Common myeloid progenitor, CD34-positive (primary cell): Measurements from ENCODE around the gene TBC1D1.

Experiments
- CTCF ChIA-PET: fragments of 350-600 bp; sonication (Branson Sonifier 250); formaldehyde crosslinking; loops from one replicate; lab custom pipeline; 2021; ENCODE audit warnings: antibody characterized with exemption; lab: Charles Lee
- POLR2A ChIA-PET: fragments of 350-600 bp; sonication (Branson Sonifier 250); formaldehyde crosslinking; loops from one replicate; lab custom pipeline; 2021; ENCODE audit warnings: antibody characterized with exemption; lab: Charles Lee
- DNase-seq, 3 donors: peaks; one replicate each; pipeline versions ENCODE4 v3.0.0 to v3.0.0-alpha.2; 2013
- H3K27ac ChIP-seq, 2 experiments: 1 replicate in 1 of 2; 2 replicates in 1 of 2; pipeline ENCODE4 v1.7.0; 2013; ENCODE audit warnings: inconsistent platforms in 2 of 2, low read length in 2 of 2, mild to moderate bottlenecking in 2 of 2, low read depth in 1 of 2, moderate library complexity in 1 of 2; ENCODE audit not compliant: severe bottlenecking in 2 of 2, insufficient read depth in 1 of 2, poor library complexity in 1 of 2
- H3K27me3 ChIP-seq, 5 experiments: replicated peaks in 2 of 5; 1 replicate in 3 of 5; 2 replicates in 2 of 5; pipeline versions ENCODE4 v1.6.1 to v1.7.0; 2013; ENCODE audit warnings: low read length in 4 of 5, mild to moderate bottlenecking in 2 of 5, moderate library complexity in 2 of 5, inconsistent platforms in 1 of 5; ENCODE audit not compliant: insufficient read depth in 5 of 5, control insufficient read depth in 4 of 5
- H3K36me3 ChIP-seq, 4 experiments: 1 replicate in 2 of 4; 2 replicates in 2 of 4; pipeline versions ENCODE4 v1.6.1 to v1.7.0; 2013; ENCODE audit warnings: low read length in 3 of 4, control low read depth in 1 of 4, mild to moderate bottlenecking in 1 of 4; ENCODE audit not compliant: control insufficient read depth in 4 of 4, insufficient read depth in 4 of 4
- H3K4me1 ChIP-seq, 4 experiments: 1 replicate in 3 of 4; 2 replicates in 1 of 4; pipeline versions ENCODE4 v1.6.1 to v1.7.1; 2013; ENCODE audit warnings: low read length in 3 of 4, mild to moderate bottlenecking in 3 of 4, control low read depth in 1 of 4, inconsistent platforms in 1 of 4, moderate library complexity in 1 of 4; ENCODE audit not compliant: control insufficient read depth in 4 of 4, insufficient read depth in 4 of 4; ENCODE audit errors: control extremely low read depth in 1 of 4
- H3K4me3 ChIP-seq, 7 experiments: 1 replicate in 4 of 7; 2 replicates in 3 of 7; pipeline versions ENCODE4 v1.5.1 to v1.7.0; 2013; ENCODE audit warnings: mild to moderate bottlenecking in 7 of 7, low read length in 6 of 7, moderate library complexity in 6 of 7, inconsistent platforms in 2 of 7, low read depth in 2 of 7, control low read depth in 1 of 7; ENCODE audit not compliant: insufficient read depth in 4 of 7, control insufficient read depth in 1 of 7; ENCODE audit errors: extremely low read depth in 1 of 7
- H3K9me3 ChIP-seq, 5 experiments: 1 replicate in 4 of 5; 2 replicates in 1 of 5; pipeline versions ENCODE4 v1.6.1 to v1.7.1; 2013; ENCODE audit warnings: low read length in 4 of 5, mild to moderate bottlenecking in 2 of 5, inconsistent platforms in 1 of 5, low read depth in 1 of 5, moderate library complexity in 1 of 5; ENCODE audit not compliant: control insufficient read depth in 4 of 5, insufficient read depth in 2 of 5; ENCODE audit errors: control extremely low read depth in 1 of 5
- WGBS: methylation state at CpG from one replicate; pipeline ENCODE4 v1.1.5; 2013; ENCODE audit not compliant: insufficient coverage; 5-methylcytosine and 5-hydroxymethylcytosine counted together

The TBC1D1 gene

GRCh38 chr4:38001927-38002326 is 111.0 kb downstream of the TBC1D1 start:
- H3K9me3 ChIP-seq = no peaks in the 10 kb centered on the region
- CTCF ChIA-PET = interaction anchor here (1.0 to 1.1 kb wide), 3 partner anchors 11 to 23 kb away, joined by 3 to 5 read pairs (median 3); no protein-coding TSS in a partner anchor

DNA sequence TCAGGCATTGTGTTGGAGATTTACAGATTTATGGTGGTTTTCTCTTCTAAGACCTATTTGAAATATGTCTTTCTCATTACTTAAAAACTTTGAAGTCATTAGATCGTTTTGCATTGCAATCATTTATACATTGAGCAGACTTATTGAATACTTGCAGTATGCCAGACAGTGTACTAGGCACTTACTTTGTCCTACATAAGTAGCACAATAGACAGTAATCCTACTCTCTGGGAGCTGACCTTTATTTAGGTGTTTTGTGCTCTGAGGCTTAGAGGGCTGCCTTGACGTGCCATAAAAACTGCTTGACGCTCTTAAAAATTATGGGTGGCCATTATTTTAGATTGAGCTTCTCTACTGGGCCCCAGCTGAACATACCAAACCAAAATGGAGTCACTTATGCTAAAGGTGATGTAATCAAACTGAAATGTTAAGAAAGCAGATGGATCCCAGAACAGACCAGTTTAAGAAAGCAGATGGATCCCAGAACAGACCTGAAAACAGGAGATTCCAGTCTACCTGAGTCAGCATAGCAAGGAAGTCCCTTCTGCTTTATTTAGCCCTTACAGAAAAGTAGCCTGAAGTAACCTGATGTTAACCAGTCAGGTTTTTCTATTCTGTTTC is 111.7 kb downstream of the TBC1D1 start:
- 100% methylated on average over 2 of the region's 3 CpGs for WGBS
- Histone ChIP-seq H3K27me3 (no peaks in the 10 kb centered on the region), H3K9me3 (no peaks in the 10 kb centered on the region), H3K4me1 (peaks cover 0 to 9% (median 1%) of the 10 kb centered on the region in 4 experiments), H3K4me3 (no peak overlapping the region), H3K27ac (no peak overlapping the region), H3K36me3 (peaks cover 0 to 10% (median 0%) of the 10 kb centered on the region in 4 experiments)
- DNase-seq = no peak
- ChIA-PET POLR2A (no interaction called here), CTCF (interaction anchor here (1.0 to 1.3 kb wide), 3 partner anchors 12 to 33 kb away, joined by 3 to 6 read pairs (median 5); no protein-coding TSS in a partner anchor)

More at GRCh38 chr4:38001927-38002326, 111.0 kb downstream of the TBC1D1 start:
- POLR2A ChIA-PET = no interaction called here
- Histone ChIP-seq H3K4me1 (peaks cover 0 to 9% (median 1%) of the 10 kb centered on the region in 4 experiments), H3K27ac (no peak overlapping the region), H3K36me3 (peaks cover 0 to 10% (median 0%) of the 10 kb centered on the region in 4 experiments), H3K4me3 (no peak overlapping the region), H3K27me3 (no peaks in the 10 kb centered on the region)
- DNase-seq = no peak
- no CpG with 5 or more reads among the region's 3 CpGs for WGBS

- H3K4me3 ChIP-seq = no peak overlapping the region
- H3K4me1 ChIP-seq = peaks cover 0 to 9% (median 1%) of the 10 kb centered on the region in 4 experiments
- CTCF ChIA-PET = interaction anchor here (1.0 to 1.3 kb wide), 3 partner anchors 12 to 33 kb away, joined by 3 to 6 read pairs (median 5); no protein-coding TSS in a partner anchor
- H3K36me3 ChIP-seq = peaks cover 0 to 10% (median 0%) of the 10 kb centered on the region in 4 experiments
- H3K9me3 ChIP-seq = no peaks in the 10 kb centered on the region
- DNase-seq = no peak
- H3K27ac ChIP-seq = no peak overlapping the region
- WGBS = no CpG with 5 or more reads among the region's 3 CpGs
- POLR2A ChIA-PET = no interaction called here
- H3K27me3 ChIP-seq = no peaks in the 10 kb centered on the region
Observed at GRCh38 chr4:38003102-38003501, 112.2 kb downstream of the TBC1D1 start.

- WGBS = no CpG with 5 or more reads among the region's 1 CpG
- Histone ChIP-seq H3K4me1 (peaks cover 0 to 9% (median 1%) of the 10 kb centered on the region in 4 experiments), H3K27ac (no peak overlapping the region), H3K36me3 (peaks cover 0 to 5% (median 0%) of the 10 kb centered on the region in 4 experiments), H3K9me3 (no peaks in the 10 kb centered on the region), H3K27me3 (no peaks in the 10 kb centered on the region), H3K4me3 (no peak overlapping the region)
- no peak for DNase-seq
- CTCF ChIA-PET = interaction anchor here (1.3 kb wide), 1 partner anchor 32 kb away, joined by 6 read pairs; no protein-coding TSS in a partner anchor
- POLR2A ChIA-PET = no interaction called here
Observed at GRCh38 chr4:38003628-38004027, 112.7 kb downstream of the TBC1D1 start.

GRCh38 chr4:38004062-38004461 is 113.2 kb downstream of the TBC1D1 start:
- Histone ChIP-seq H3K27ac (no peak overlapping the region), H3K36me3 (peaks cover 0 to 5% (median 0%) of the 10 kb centered on the region in 4 experiments), H3K4me1 (peaks cover 0 to 9% (median 1%) of the 10 kb centered on the region in 4 experiments), H3K27me3 (no peaks in the 10 kb centered on the region), H3K9me3 (no peaks in the 10 kb centered on the region), H3K4me3 (no peak overlapping the region)
- ChIA-PET CTCF (interaction anchor here (1.3 kb wide), 1 partner anchor 32 kb away, joined by 6 read pairs; no protein-coding TSS in a partner anchor), POLR2A (interaction anchor here (0.6 kb wide), 1 partner anchor 12 kb away, joined by 5 read pairs; no protein-coding TSS in a partner anchor)
- no peak for DNase-seq
- WGBS = no CpG with 5 or more reads among the region's 3 CpGs

GRCh38 chr4:38004887-38005286 is 114.0 kb downstream of the TBC1D1 start:
- Histone ChIP-seq H3K9me3 (no peaks in the 10 kb centered on the region), H3K27ac (no peak overlapping the region), H3K4me1 (peaks cover 0 to 9% (median 1%) of the 10 kb centered on the region in 4 experiments), H3K36me3 (peaks cover 0 to 5% (median 0%) of the 10 kb centered on the region in 4 experiments), H3K4me3 (no peak overlapping the region), H3K27me3 (no peaks in the 10 kb centered on the region)
- 100% methylated on average over 3 of the region's 6 CpGs for WGBS
- DNase-seq = no peak
- POLR2A ChIA-PET = interaction anchor here (0.6 kb wide), 1 partner anchor 12 kb away, joined by 5 read pairs; no protein-coding TSS in a partner anchor
- CTCF ChIA-PET = interaction anchor here (1.5 kb wide), 1 partner anchor 26 kb away, joined by 4 read pairs; no protein-coding TSS in a partner anchor

GRCh38 chr4:38005637-38006036 is 114.8 kb downstream of the TBC1D1 start:
- POLR2A ChIA-PET = no interaction called here
- Histone ChIP-seq H3K27ac (no peak overlapping the region), H3K27me3 (no peaks in the 10 kb centered on the region), H3K4me3 (no peak overlapping the region), H3K4me1 (peaks cover 0 to 9% (median 1%) of the 10 kb centered on the region in 4 experiments), H3K36me3 (peaks cover 0 to 5% (median 0%) of the 10 kb centered on the region in 4 experiments), H3K9me3 (no peaks in the 10 kb centered on the region)
- 100% methylated on average over 1 of the region's 3 CpGs for WGBS
- CTCF ChIA-PET = interaction anchor here (0.9 to 1.5 kb wide), 3 partner anchors 15 to 118 kb away, joined by 3 to 4 read pairs (median 3); no protein-coding TSS in a partner anchor
- DNase-seq = no peak
